GM20431 (cell line): ENCODE measurements around the gene INCENP.

Source experiments
- in situ Hi-C: fragments of 300-500 bp; cut with MseI, MboI; formaldehyde crosslinking; loops from one replicate; pipeline ENCODE4 v1.15.0; 2020; ENCODE audit warnings: low sequenced_read_pairs; ENCODE audit not compliant: unreplicated experiment

Gene INCENP

DNA sequence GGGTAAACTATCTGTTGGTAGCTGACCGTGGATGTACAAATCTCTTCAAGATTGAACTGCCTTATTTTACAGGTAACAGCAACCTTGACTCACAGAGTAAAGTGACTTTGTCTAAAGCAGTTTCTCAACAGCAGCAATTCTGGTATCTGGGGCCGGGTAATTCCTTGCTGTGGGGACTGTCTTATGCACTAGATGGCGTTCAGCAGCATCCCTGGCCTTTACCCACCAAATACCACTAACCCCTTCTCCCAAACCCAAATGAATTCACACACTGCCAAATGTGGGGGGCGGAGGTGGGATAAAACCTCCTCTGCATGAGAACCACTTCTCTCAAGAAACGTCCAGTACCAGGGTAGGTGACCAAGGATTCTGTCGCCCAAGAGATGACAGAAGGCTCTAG lies 1.7 kb upstream of the INCENP start:
- in situ Hi-C loops, result no loop called here

GRCh38 chr11:62124186-62125113 lies 639 bp downstream of the INCENP start:
- in situ Hi-C loops, result no loop called here

- in situ Hi-C loops, result no loop called here
These were observed 1.5 kb downstream of the INCENP start for GRCh38 chr11:62125316-62125715.

- in situ Hi-C loops, result no loop called here
These were observed 2.1 kb downstream of the INCENP start for GRCh38 chr11:62125881-62126280.

DNA sequence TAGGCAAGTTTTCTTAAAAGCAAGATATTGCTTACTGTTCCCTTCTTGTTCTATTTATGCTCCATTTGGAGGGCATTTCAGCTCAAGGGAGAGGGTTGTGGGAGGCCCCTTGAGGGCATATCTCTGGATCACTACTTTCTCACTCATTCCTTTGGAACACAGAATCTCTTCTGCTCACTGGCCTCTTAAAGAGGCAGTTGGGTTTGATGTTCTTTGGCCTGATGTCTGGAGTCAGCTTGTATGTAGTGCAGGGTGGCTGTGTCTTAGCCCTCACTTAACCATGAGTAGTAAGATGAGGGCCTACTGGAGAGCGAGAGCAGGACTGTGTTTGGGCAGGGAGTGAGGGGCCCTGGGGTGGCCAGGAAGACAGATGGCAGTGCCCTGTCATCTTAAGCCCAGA lies 3.6 kb downstream of the INCENP start:
- in situ Hi-C loops, result no loop called here

GRCh38 chr11:62127941-62128770 lies 4.3 kb downstream of the INCENP start:
- in situ Hi-C loops, result no loop called here

- in situ Hi-C loops, result no loop called here
These were observed 5.0 kb downstream of the INCENP start for GRCh38 chr11:62128835-62129234.

GRCh38 chr11:62129590-62130282 lies 5.9 kb downstream of the INCENP start:
- in situ Hi-C loops, result no loop called here

- in situ Hi-C loops, result no loop called here
These were observed 6.7 kb downstream of the INCENP start for GRCh38 chr11:62130283-62131169.

DNA sequence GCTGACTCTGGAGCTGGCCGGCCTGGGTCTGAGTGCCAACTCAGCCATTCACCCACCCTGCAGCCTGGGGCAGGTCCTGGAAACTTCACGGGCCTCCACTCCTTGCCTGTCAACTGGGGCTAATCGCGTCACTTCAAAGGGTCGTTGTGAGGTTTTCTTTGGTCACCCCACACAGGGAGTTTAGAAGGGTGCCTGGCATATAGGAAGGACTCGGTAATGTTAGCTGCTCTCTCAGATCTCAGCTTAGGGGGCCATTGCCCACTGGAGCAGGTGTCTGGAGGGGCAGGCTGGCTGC lies 7.3 kb downstream of the INCENP start:
- in situ Hi-C loops, result no loop called here

- in situ Hi-C loops, result no loop called here
These were observed 8.4 kb downstream of the INCENP start for GRCh38 chr11:62132191-62132590.

DNA sequence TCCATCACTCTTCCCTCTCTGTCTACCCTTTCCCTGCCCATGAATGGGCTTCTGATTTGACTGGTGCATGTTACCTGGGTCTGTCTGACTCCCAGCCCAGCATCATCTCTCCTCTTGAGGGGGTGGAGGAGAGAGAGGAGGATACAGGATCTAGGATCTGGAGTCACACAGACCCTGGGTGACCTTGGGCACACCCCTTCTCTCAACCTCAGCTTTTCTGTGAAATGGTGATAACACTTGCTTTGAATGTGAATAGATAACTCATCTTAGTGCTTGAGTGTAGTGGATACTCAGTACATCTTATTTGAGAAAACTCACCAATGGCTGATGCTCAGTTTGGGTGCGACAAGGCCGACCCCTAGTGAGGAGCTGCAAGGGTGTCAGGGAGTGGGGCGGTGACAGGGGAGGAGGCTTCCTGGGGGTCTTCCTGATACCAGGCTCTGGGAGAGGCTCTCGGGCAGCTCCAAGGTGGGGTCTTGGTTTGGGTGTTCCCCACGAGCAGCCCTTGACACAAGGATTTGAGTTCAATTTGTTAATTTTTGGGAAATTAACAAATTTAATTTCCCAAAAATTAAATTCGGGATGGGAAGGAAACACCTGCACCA lies 9.0 kb downstream of the INCENP start:
- in situ Hi-C loops, result no loop called here

DNA sequence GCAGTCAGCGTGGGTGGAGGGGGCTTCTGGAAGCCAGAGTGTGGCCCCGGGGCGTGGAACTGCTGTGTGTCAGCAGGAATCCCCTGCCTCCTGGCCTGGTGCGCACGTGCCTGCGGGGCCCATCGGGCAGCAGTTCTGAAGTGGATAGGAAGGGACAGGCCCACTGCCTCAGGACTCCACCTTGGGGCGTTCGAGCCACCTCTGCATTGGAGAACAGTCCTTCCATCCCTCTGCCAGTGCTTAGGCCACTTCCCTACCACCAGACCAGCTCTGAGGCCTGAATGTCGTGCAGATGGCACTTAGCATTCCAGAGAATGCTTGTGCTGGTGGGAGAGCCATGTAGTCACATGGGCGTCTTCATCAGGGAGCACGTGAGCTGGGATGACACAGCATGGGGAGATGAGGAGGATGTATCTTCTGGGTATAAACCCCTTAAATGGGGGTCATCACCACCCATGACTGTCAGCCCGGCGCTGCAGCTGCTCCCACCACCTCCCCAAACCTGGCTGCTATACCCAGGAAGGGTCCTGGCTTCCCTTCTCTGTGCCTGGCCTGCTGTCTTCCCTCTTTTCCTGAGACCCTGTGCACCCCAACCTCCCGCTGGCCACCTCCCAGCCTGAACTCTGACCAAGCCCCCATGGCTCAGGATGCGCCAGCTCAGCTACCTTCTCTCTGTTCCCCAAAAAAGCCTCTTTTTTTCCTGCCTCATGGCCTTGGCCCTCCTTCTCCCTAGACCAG lies 9.7 kb downstream of the INCENP start:
- in situ Hi-C loops, result no loop called here

- in situ Hi-C loops, result no loop called here
These were observed 13.6 kb downstream of the INCENP start for GRCh38 chr11:62137276-62137861.

DNA sequence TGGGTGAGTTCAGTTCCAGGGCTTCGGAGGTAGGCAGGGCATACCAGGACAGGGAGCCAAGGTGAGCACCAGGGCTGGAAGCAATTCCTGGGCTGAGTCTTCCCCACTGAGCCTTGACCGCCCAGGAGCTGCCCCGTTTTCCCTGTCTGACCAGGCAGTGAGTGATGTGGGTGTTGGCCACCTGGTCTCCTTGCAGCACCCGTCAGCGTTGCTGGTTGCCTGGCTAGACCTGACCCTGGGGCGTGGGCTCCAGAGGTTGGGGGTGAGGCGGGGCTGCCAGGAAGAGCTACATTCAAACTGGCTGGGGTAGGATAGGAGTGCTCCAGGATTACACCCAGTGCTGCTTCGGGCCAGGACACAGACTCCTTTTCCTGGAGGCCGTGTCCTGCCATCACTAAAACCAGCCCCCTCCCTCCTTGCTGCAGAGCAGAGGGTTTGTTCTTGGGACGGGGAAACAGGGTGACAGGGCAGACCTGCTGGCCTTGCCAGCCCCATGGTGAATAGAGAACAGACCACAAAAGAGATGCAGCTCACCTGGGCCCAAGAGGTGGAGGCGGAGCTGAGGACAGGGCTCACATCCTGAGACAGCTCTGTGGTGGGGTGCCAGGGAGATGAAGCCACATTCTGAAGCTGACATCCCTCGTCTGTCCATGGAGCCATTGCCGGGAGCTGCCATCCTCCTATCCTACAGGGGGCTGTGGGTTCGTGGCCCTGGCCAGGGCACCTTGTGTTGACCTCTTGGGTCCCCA lies 14.2 kb downstream of the INCENP start:
- in situ Hi-C loops, result no loop called here

DNA sequence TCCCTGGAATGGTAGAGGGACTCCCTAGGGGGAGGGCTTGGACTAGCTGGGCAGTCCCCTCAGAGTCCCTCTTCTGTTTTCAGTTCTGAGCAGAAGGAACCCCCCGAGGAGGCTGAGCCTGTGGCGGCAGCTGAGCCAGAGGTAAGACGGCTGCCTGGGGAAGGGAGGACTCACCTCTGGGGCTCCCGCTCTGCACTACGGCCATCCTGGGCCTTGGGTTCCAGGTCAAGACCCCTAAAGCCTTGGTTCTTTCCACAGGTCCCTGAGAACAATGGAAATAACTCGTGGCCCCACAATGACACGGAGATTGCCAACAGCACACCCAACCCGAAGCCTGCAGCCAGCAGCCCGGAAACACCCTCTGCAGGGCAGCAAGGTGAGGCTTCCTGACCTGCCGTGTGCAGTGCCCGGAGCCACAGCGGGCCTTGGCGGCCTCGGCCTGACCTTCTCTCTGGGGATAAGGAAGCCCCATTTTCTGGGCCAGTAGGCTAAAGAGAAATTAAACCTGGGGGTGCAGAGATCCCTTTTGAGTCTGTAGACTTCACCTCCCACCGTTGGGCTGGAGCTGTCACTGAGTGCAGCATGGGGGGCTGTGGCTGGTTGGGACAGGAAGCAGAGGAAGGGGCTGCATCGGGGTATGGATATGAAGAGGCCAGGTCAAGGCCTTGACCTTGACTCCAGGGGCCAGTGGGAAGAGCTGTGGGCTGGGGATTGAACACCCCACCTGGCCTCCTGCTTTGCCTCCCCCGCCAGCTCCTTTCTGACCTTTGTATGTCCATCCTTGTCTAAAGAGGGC lies 15.0 kb downstream of the INCENP start:
- in situ Hi-C loops, result no loop called here
